NB4 (cell line): ENCODE data around the gene AZIN2.
A peak's percentile ranks its signal among the peaks of the same experiment; 100 is the strongest.

ENCODE experiments used
- DNase-seq: peaks from one replicate; pipeline ENCODE4 v3.0.0; 2010; ENCODE audit warnings: low read depth
- H3K4me3 ChIP-seq: one replicate; pipeline ENCODE4 v1.5.1; 2011; ENCODE audit warnings: mild to moderate bottlenecking, low read depth, low read length, moderate library complexity
- CTCF ChIP-seq: IDR thresholded peaks from one replicate; pipeline ENCODE4 v1.5.1; 2012; ENCODE audit warnings: low read depth, low read length
- MAX ChIP-seq: IDR thresholded peaks from 2 replicates; pipeline ENCODE4 v1.6.1; 2011; ENCODE audit warnings: low read depth, low read length
- MYC ChIP-seq: IDR thresholded peaks from 2 replicates; pipeline ENCODE4 v1.6.1; 2011; ENCODE audit warnings: low read depth, low read length
- POLR2A ChIP-seq: IDR thresholded peaks from 2 replicates; pipeline ENCODE4 v1.6.1; 2011; ENCODE audit warnings: mild to moderate bottlenecking; ENCODE audit not compliant: insufficient read length; ENCODE audit errors: extremely low read depth

AZIN2 gene

GRCh38 chr1:33093004-33093403 lies 12.1 kb downstream of the AZIN2 start:
- no peak for DNase-seq
- TF ChIP-seq CTCF (peak; percentile 3), MYC (no peak)
- H3K4me3 ChIP-seq, result no peak overlapping the region

- TF ChIP-seq MYC, result no peak
- no peak for TF ChIP-seq CTCF
- no peak for TF ChIP-seq POLR2A
- TF ChIP-seq MAX, result no peak
- no peak for DNase-seq
- no peak overlapping the region for H3K4me3 ChIP-seq
Measured at GRCh38 chr1:33094486-33094885, 13.5 kb downstream of the AZIN2 start.

- DNase-seq, result peak; percentile 50
- H3K4me3 ChIP-seq, result no peak overlapping the region
- no peak for TF ChIP-seq MYC
- TF ChIP-seq CTCF, result peak; percentile 95
Measured at GRCh38 chr1:33094971-33095604, 14.1 kb downstream of the AZIN2 start.

- no peak for DNase-seq
- TF ChIP-seq CTCF, result no peak
- no peak for TF ChIP-seq MAX
- no peak for TF ChIP-seq MYC
- no peak for TF ChIP-seq POLR2A
- no peak overlapping the region for H3K4me3 ChIP-seq
Measured at GRCh38 chr1:33096363-33097005, 15.5 kb downstream of the AZIN2 start.

GRCh38 chr1:33097137-33097611 lies 16.2 kb downstream of the AZIN2 start:
- no peak overlapping the region for H3K4me3 ChIP-seq
- TF ChIP-seq MAX, result no peak

GRCh38 chr1:33097762-33098161 lies 16.8 kb downstream of the AZIN2 start:
- TF ChIP-seq MYC, result no peak
- TF ChIP-seq POLR2A, result no peak
- no peak for TF ChIP-seq MAX
- TF ChIP-seq CTCF, result no peak

More at GRCh38 chr1:33097137-33097611, 16.2 kb downstream of the AZIN2 start:
- DNase-seq, result no peak

More at GRCh38 chr1:33097762-33098161, 16.8 kb downstream of the AZIN2 start:
- DNase-seq, result no peak
- no peak overlapping the region for H3K4me3 ChIP-seq
